IMR-90 (cell line): ENCODE measurements around the gene SNRPE. TPM values are rescaled to one million over a fixed set of nuclear protein-coding genes. Genes with fewer than 3 reads are reported as not detected.

Experiments used
- ATAC-seq: fragments of 200-7000 bp; cut with Tn5 transposase; 2 replicates; pipeline ENCODE4 v1.9.1; 2020; ENCODE audit warnings: low read depth, mild to moderate bottlenecking, moderate library complexity
- BruUV-seq: library from RNA; stranded (reverse); fragments of 400-500 nt; replicated peaks from 2 replicates; lab custom pipeline; 2021; lab: Mats Ljungman, UMichigan
- CTCF ChIA-PET: fragments of 300-600 bp; formaldehyde crosslinking; extraction: SDS; loops from one replicate; lab custom pipeline; 2021; ENCODE audit warnings: antibody characterized with exemption; lab: Yijun Ruan, JAX
- POLR2A ChIA-PET: fragments of 300-600 bp; sonication (Branson Sonifier 250); formaldehyde crosslinking; loops from one replicate; lab custom pipeline; 2022; ENCODE audit warnings: antibody characterized with exemption; ENCODE audit not compliant: unreplicated experiment; lab: Charles Lee
- DNase-seq: peaks from one replicate; pipeline ENCODE4 v3.0.0; 2013
- H2AFZ ChIP-seq: replicated peaks from 2 replicates; pipeline ENCODE3; 2013; ENCODE audit warnings: low read length, mild to moderate bottlenecking; ENCODE audit not compliant: poor library complexity
- H2AK5ac ChIP-seq: 2 replicates; pipeline ENCODE4 v1.6.1; 2013; ENCODE audit warnings: low read depth, low read length, inconsistent platforms
- H2AK9ac ChIP-seq: replicated peaks from 2 replicates; pipeline ENCODE3; 2013; ENCODE audit warnings: mild to moderate bottlenecking, low read depth, low read length, moderate library complexity; ENCODE audit not compliant: poor library complexity
- H2BK120ac ChIP-seq: 2 replicates; pipeline ENCODE4 v1.6.1; 2013; ENCODE audit warnings: low read depth, low read length, inconsistent platforms
- H2BK15ac ChIP-seq: 3 replicates; pipeline ENCODE4 v1.6.1; 2013; ENCODE audit warnings: low read depth, low read length, inconsistent platforms
- H2BK20ac ChIP-seq: 2 replicates; pipeline ENCODE4 v1.6.1; 2013; ENCODE audit warnings: low read depth, mild to moderate bottlenecking, inconsistent platforms, low read length, moderate library complexity
- H2BK5ac ChIP-seq: 2 replicates; pipeline ENCODE4 v1.6.1; 2013; ENCODE audit warnings: mild to moderate bottlenecking, low read depth, low read length, inconsistent platforms; ENCODE audit not compliant: poor library complexity, severe bottlenecking
- H3K14ac ChIP-seq: replicated peaks from 2 replicates; pipeline ENCODE4 v1.6.1; 2013; ENCODE audit warnings: low read depth, low read length, inconsistent platforms
- H3K18ac ChIP-seq: 2 replicates; pipeline ENCODE4 v1.6.1; 2013; ENCODE audit warnings: low read depth, low read length, control low read depth
- H3K23ac ChIP-seq: 2 replicates; pipeline ENCODE4 v1.6.1; 2013; ENCODE audit warnings: low read depth, low read length, inconsistent platforms
- H3K27ac ChIP-seq: 2 replicates; pipeline ENCODE4 v1.5.1; 2013; ENCODE audit warnings: mild to moderate bottlenecking, control low read depth, low read length; ENCODE audit not compliant: insufficient read depth
- H3K27me3 ChIP-seq: 2 replicates; pipeline ENCODE4 v1.6.1; 2013; ENCODE audit warnings: low read length; ENCODE audit not compliant: control insufficient read depth, insufficient read depth
- H3K36me3 ChIP-seq: 2 replicates; pipeline ENCODE4 v1.6.1; 2013; ENCODE audit warnings: low read length, mixed read lengths; ENCODE audit not compliant: control insufficient read depth, insufficient read depth
- H3K4ac ChIP-seq: 2 replicates; pipeline ENCODE4 v1.6.1; 2013; ENCODE audit warnings: low read depth, low read length, inconsistent platforms
- H3K4me1 ChIP-seq: 2 replicates; pipeline ENCODE4 v1.6.1; 2013; ENCODE audit warnings: low read length, mixed read lengths; ENCODE audit not compliant: control insufficient read depth, insufficient read depth
- H3K4me2 ChIP-seq: 2 replicates; pipeline ENCODE4 v1.6.1; 2013; ENCODE audit warnings: low read depth, mild to moderate bottlenecking, control low read depth, low read length, moderate library complexity
- H3K4me3 ChIP-seq: 2 replicates; pipeline ENCODE4 v1.5.1; 2013; ENCODE audit warnings: low read depth, mild to moderate bottlenecking, control low read depth, low read length, moderate library complexity; ENCODE audit not compliant: insufficient read depth
- H3K56ac ChIP-seq: 2 replicates; pipeline ENCODE4 v1.6.1; 2013; ENCODE audit warnings: low read length, inconsistent platforms; ENCODE audit not compliant: insufficient read depth; ENCODE audit errors: extremely low read depth
- H3K79me1 ChIP-seq, 2 experiments: 2 replicates each; pipeline ENCODE4 v1.6.1; 2013; ENCODE audit warnings: low read length in 2 of 2, inconsistent platforms in 1 of 2, low read depth in 1 of 2
- H3K9ac ChIP-seq: 2 replicates; pipeline ENCODE4 v1.6.1; 2013; ENCODE audit warnings: low read depth, low read length, control low read depth
- H3K9me1 ChIP-seq: 2 replicates; pipeline ENCODE4 v1.6.1; 2013; ENCODE audit warnings: low read length, inconsistent platforms; ENCODE audit not compliant: insufficient read depth
- H3K9me3 ChIP-seq: 2 replicates; pipeline ENCODE4 v1.6.1; 2013; ENCODE audit warnings: low read length; ENCODE audit not compliant: control insufficient read depth, insufficient read depth
- H4K20me1 ChIP-seq: 2 replicates; pipeline ENCODE4 v1.6.1; 2013; ENCODE audit warnings: low read length, inconsistent platforms; ENCODE audit not compliant: insufficient read depth
- H4K5ac ChIP-seq: 2 replicates; pipeline ENCODE4 v1.6.1; 2013; ENCODE audit warnings: mild to moderate bottlenecking, low read depth, low read length, control low read depth
- H4K8ac ChIP-seq, 2 experiments: 2 replicates each; pipeline ENCODE4 v1.6.1; 2013; ENCODE audit warnings: low read depth in 2 of 2, low read length in 2 of 2, control low read depth in 1 of 2, inconsistent platforms in 1 of 2
- H4K91ac ChIP-seq: 2 replicates; pipeline ENCODE4 v1.6.1; 2013; ENCODE audit warnings: low read depth, low read length, inconsistent platforms; ENCODE audit not compliant: insufficient read depth
- BHLHE40 ChIP-seq: fragments of 150-350 bp; IDR thresholded peaks from 2 replicates; pipeline ENCODE4 v1.6.1; 2016; ENCODE audit warnings: mild to moderate bottlenecking, low read depth, low read length
- CEBPB ChIP-seq: IDR thresholded peaks from 2 replicates; pipeline ENCODE4 v1.6.1; 2012; ENCODE audit warnings: low read depth, low read length, improper control_type of control experiment
- CHD1 ChIP-seq: IDR thresholded peaks from 2 replicates; pipeline ENCODE4 v1.6.1; 2012; ENCODE audit warnings: low read depth, low read length, improper control_type of control experiment
- FOS ChIP-seq: fragments of 150-350 bp; IDR thresholded peaks from 2 replicates; pipeline ENCODE4 v1.6.1; 2016; ENCODE audit warnings: low read depth, low read length
- MAFK ChIP-seq: IDR thresholded peaks from 2 replicates; pipeline ENCODE4 v1.6.1; 2012; ENCODE audit warnings: low read depth, low read length, improper control_type of control experiment
- MAZ ChIP-seq: IDR thresholded peaks from 2 replicates; pipeline ENCODE4 v1.6.1; 2012; ENCODE audit warnings: low read depth, mild to moderate bottlenecking, low read length, improper control_type of control experiment, moderate library complexity, borderline replicate concordance
- NFE2L2 ChIP-seq: fragments of 150-350 bp; IDR thresholded peaks from 2 replicates; pipeline ENCODE4 v1.6.1; 2016; ENCODE audit warnings: low read depth, mild to moderate bottlenecking, low read length
- POLR2A ChIP-seq: IDR thresholded peaks from 2 replicates; pipeline ENCODE4 v1.6.1; 2012; ENCODE audit warnings: mild to moderate bottlenecking, low read depth, low read length
- RAD21 ChIP-seq: IDR thresholded peaks from 2 replicates; pipeline ENCODE4 v1.6.1; 2012; ENCODE audit warnings: low read length, improper control_type of control experiment
- RCOR1 ChIP-seq: IDR thresholded peaks from 2 replicates; pipeline ENCODE4 v1.6.1; 2012; ENCODE audit warnings: mild to moderate bottlenecking, low read length, improper control_type of control experiment; ENCODE audit not compliant: insufficient replicate concordance
- RFX5 ChIP-seq: IDR thresholded peaks from 2 replicates; pipeline ENCODE4 v1.8.0; 2012; ENCODE audit warnings: low read depth, mild to moderate bottlenecking, low read length, moderate library complexity
- SMC3 ChIP-seq: fragments of 150-350 bp; IDR thresholded peaks from 2 replicates; pipeline ENCODE4 v1.6.1; 2016; ENCODE audit warnings: low read depth, mild to moderate bottlenecking, antibody characterized with exemption, low read length, moderate library complexity
- WGBS, 2 experiments: methylation state at CpG; one replicate each; pipeline versions ENCODE4 v1.1.5 to v1.1.7; 2013; ENCODE audit warnings: missing lambda C conversion rate in 2 of 2; ENCODE audit not compliant: insufficient read length in 1 of 2; ENCODE audit errors: extremely low coverage in 2 of 2; 5-methylcytosine and 5-hydroxymethylcytosine counted together
- dilution Hi-C: fragments of 300-500 bp; cut with HindIII; formaldehyde crosslinking; loops from one replicate; pipeline ENCODE4 v1.14.3; 2018; ENCODE audit warnings: low sequenced_read_pairs; ENCODE audit not compliant: unreplicated experiment
- in situ Hi-C: fragments of 300-500 bp; cut with MboI; formaldehyde crosslinking; loops from 3 replicates; pipeline ENCODE4 v1.14.3; 2019; ENCODE audit warnings: low sequenced_read_pairs, inconsistent platforms, mixed read lengths
- intact Hi-C: fragments of 100-400 bp; cut with micrococcal nuclease; formaldehyde crosslinking; loops from 2 replicates; pipeline ENCODE4 v1.10.0; 2022
- polyA plus RNA-seq, 3 experiments: library from polyadenylated mRNA; depleted of rRNA; stranded (reverse); fragments of >200 nt; gene quantifications; 2 replicates each; pipeline ENCODE4 v1.2.3, GENCODE V29; 2012; ENCODE audit warnings: low replicate concordance in 1 of 3
- total RNA-seq: library from RNA; depleted of rRNA; stranded (reverse); fragments of >200 nt; gene quantifications from 2 replicates; pipeline ENCODE4 v1.2.3, GENCODE V29; 2012
- TF ChIP-seq, protein P1 (sequence below): conservative IDR thresholded peaks from 2 replicates; pipeline ENCODE4 v1.5.1; 2012; ENCODE audit warnings: mild to moderate bottlenecking, low read depth, low read length, improper control_type of control experiment

The SNRPE gene
- total and polyA plus RNA-seq, 2 of the 4 experiments (the other 2 are of a cell fraction): 43.6 to 219 TPM

DNA sequence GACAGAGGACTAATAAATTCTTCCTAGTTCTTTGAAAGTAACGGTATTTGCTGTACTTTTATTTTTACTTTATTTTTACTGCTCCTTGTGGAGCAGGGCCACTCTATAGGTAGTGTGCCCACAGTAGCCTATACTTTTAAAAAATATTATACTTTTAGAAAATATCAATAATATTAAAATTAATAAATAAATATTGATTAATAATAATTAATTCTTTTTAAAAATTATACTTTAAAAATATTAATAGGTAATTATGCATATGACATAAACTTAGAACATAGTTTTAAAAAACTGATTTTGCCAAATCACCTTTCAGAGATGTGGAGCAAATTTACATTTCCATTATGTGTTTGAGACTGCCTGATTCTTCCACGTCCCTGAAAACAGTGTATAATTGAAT is 35.2 kb upstream of the SNRPE start:
- dilution Hi-C loops (no loop called here), intact Hi-C loops (no loop called here), in situ Hi-C loops (no loop called here)
- peaks cover 11% of the 10 kb centered on the region for H3K9me1 ChIP-seq
- H3K56ac ChIP-seq: no peak overlapping the region
- WGBS, 2 experiments: no CpG with 5 or more reads among the region's 2 CpGs
- no peak overlapping the region for H3K4me2 ChIP-seq
- H2BK120ac ChIP-seq: no peak overlapping the region
- no peak overlapping the region for H2BK20ac ChIP-seq
- no peak overlapping the region for H4K5ac ChIP-seq
- no peak overlapping the region for H2AFZ ChIP-seq
- no peak overlapping the region for H4K91ac ChIP-seq
- ChIA-PET CTCF (no interaction called here), POLR2A (no interaction called here)
- H4K8ac ChIP-seq: no peak overlapping the region
- H3K18ac ChIP-seq: no peak overlapping the region
- H3K4ac ChIP-seq: no peak overlapping the region
- H2AK5ac ChIP-seq: no peak overlapping the region
- H2BK15ac ChIP-seq: no peak overlapping the region
- peaks cover 19% of the 10 kb centered on the region for H4K20me1 ChIP-seq
- no peak overlapping the region for H3K23ac ChIP-seq
- H3K36me3 ChIP-seq: peaks cover 37% of the 10 kb centered on the region
- DNase-seq (no peak), ATAC-seq (no peak)
- TF ChIP-seq POLR2A (no peak), FOS (no peak), BHLHE40 (no peak), CEBPB (no peak), SMC3 (no peak), RAD21 (no peak), CHD1 (no peak), RCOR1 (no peak), MAFK (no peak), MAZ (no peak), NFE2L2 (no peak), RFX5 (no peak)
- TF ChIP-seq, protein P1, sequence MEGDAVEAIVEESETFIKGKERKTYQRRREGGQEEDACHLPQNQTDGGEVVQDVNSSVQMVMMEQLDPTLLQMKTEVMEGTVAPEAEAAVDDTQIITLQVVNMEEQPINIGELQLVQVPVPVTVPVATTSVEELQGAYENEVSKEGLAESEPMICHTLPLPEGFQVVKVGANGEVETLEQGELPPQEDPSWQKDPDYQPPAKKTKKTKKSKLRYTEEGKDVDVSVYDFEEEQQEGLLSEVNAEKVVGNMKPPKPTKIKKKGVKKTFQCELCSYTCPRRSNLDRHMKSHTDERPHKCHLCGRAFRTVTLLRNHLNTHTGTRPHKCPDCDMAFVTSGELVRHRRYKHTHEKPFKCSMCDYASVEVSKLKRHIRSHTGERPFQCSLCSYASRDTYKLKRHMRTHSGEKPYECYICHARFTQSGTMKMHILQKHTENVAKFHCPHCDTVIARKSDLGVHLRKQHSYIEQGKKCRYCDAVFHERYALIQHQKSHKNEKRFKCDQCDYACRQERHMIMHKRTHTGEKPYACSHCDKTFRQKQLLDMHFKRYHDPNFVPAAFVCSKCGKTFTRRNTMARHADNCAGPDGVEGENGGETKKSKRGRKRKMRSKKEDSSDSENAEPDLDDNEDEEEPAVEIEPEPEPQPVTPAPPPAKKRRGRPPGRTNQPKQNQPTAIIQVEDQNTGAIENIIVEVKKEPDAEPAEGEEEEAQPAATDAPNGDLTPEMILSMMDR: no peak
- H3K27ac ChIP-seq: no peak overlapping the region
- no peak overlapping the region for H2AK9ac ChIP-seq
- H3K79me1 ChIP-seq: peaks cover 14 to 36% of the 10 kb centered on the region in 2 experiments
- H3K9me3 ChIP-seq: no peaks in the 10 kb centered on the region
- peaks cover 2% of the 10 kb centered on the region; the same call in 1 of the 2 replicates for H3K4me1 ChIP-seq
- H3K9ac ChIP-seq: no peak overlapping the region
- no peak overlapping the region for H3K4me3 ChIP-seq
- H3K27me3 ChIP-seq: no peaks in the 10 kb centered on the region
- H3K14ac ChIP-seq: no peak overlapping the region
- H2BK5ac ChIP-seq: no peak overlapping the region
- no TSS peak for BruUV-seq
